SK-N-MC (cell line): ENCODE data around the gene ETNK1.

Source experiments
- EZH2 ChIP-seq: fragments of 200-600 bp; sonication (generic); IDR thresholded peaks from one replicate; pipeline ENCODE4 v1.6.1; 2017; ENCODE audit warnings: antibody characterized with exemption
- POLR2AphosphoS5 ChIP-seq: IDR thresholded peaks from 2 replicates; pipeline ENCODE4 v1.6.1; 2012; ENCODE audit warnings: mild to moderate bottlenecking, low read depth, low read length, borderline replicate concordance

- TF ChIP-seq POLR2AphosphoS5: no peak
- TF ChIP-seq EZH2: no peak
Measured at GRCh38 chr12:22683131-22683530, 58.2 kb downstream of the ETNK1 start.
